ENCODE data around the gene SGMS1. TPM values are rescaled to one million over a fixed set of nuclear protein-coding genes. Genes with fewer than 3 reads are reported as not detected.

The SGMS1 gene
- total and polyA plus RNA-seq, 2 donors (not counting 1 experiment from before 2014, with no cell fraction given), result 10.0 to 43.5 TPM

DNA sequence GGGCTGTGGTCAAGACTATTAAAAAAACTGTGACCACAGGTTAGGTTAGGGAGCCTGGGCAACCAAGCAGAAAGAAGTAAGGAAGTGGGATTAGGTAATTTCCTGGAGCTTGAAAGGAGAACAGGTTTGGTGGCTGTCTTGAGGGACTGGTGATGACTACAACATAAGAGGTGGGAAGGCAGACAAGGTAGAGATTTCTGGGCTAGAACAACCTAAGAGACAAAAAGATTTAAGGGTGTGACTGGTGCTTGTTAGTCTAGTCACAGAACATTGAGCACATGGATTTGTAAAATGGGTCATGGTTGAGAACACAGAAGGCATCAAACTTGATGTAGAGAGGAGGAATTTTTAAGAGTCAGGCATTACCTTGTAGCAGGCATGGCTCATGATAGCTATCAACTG, 248.7 kb downstream of the SGMS1 start:
- Histone ChIP-seq H3K36me3 (replicated peaks in 1 of 2; ENCODE audit: control extremely low read depth in 1 of 2, control insufficient read depth in 1 of 2, extremely low read depth in 1 of 2, insufficient read depth in 2 of 2, low read length in 1 of 2) (peaks cover 0 to 5% of the 10 kb centered on the region in 2 experiments), H3K4me3 (ENCODE audit: control extremely low read depth in 1 of 5, extremely low read depth in 1 of 5, insufficient read depth in 1 of 5, low read depth in 2 of 5, low read length in 4 of 5) (no peak overlapping the region), H2AFZ (ENCODE audit: insufficient read depth, low read depth, low read length, poor library complexity, severe bottlenecking) (no peak overlapping the region), H3K9ac (ENCODE audit: low read length) (no peak overlapping the region), H3K79me2 (ENCODE audit: control insufficient read depth, insufficient read depth, low read length) (peaks cover 42% of the 10 kb centered on the region), H3K27me3 (replicated peaks in 1 of 4; ENCODE audit: control extremely low read depth in 1 of 4, control insufficient read depth in 3 of 4, insufficient read depth in 4 of 4, low read length in 3 of 4) (no peaks in the 10 kb centered on the region), H3K27ac (ENCODE audit: low read length in 2 of 2) (no peak overlapping the region), H4K20me1 (ENCODE audit: control insufficient read depth, insufficient read depth, low read length, poor library complexity, severe bottlenecking) (no peaks in the 10 kb centered on the region), H3K4me1 (ENCODE audit: control insufficient read depth in 2 of 2, insufficient read depth in 2 of 2, low read length in 2 of 2) (peaks cover 17 to 18% of the 10 kb centered on the region in 2 donors), H3K4me2 (replicated peaks; ENCODE audit: low read depth, low read length, poor library complexity, severe bottlenecking) (no peak overlapping the region), H3K9me3 (ENCODE audit: control extremely low read depth in 1 of 3, control insufficient read depth in 2 of 3, insufficient read depth in 1 of 3, low read length in 2 of 3) (peaks cover 0 to 2% (median 0%) of the 10 kb centered on the region in 3 donors)
- Mint-ChIP-seq H3K4me1 (peaks cover 15% of the 10 kb centered on the region), H3K4me3 (no peak overlapping the region), H3K27ac (no peak overlapping the region), H3K27me3 (no peaks in the 10 kb centered on the region), H3K9me3 (ENCODE audit: insufficient read depth) (no peaks in the 10 kb centered on the region)
- CTCF ChIA-PET, result no interaction called here
- ATAC-seq (ENCODE audit: low read depth) (no peak), DNase-seq (no peak)
- intact Hi-C loops (cut with micrococcal nuclease), result no loop called here
- TF ChIP-seq, protein P1, sequence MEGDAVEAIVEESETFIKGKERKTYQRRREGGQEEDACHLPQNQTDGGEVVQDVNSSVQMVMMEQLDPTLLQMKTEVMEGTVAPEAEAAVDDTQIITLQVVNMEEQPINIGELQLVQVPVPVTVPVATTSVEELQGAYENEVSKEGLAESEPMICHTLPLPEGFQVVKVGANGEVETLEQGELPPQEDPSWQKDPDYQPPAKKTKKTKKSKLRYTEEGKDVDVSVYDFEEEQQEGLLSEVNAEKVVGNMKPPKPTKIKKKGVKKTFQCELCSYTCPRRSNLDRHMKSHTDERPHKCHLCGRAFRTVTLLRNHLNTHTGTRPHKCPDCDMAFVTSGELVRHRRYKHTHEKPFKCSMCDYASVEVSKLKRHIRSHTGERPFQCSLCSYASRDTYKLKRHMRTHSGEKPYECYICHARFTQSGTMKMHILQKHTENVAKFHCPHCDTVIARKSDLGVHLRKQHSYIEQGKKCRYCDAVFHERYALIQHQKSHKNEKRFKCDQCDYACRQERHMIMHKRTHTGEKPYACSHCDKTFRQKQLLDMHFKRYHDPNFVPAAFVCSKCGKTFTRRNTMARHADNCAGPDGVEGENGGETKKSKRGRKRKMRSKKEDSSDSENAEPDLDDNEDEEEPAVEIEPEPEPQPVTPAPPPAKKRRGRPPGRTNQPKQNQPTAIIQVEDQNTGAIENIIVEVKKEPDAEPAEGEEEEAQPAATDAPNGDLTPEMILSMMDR (IDR thresholded peaks at IDR 0.05), result no peak
- no peak for TF ChIP-seq EZH2 (IDR thresholded peaks at IDR 0.05; ENCODE audit: borderline replicate concordance, insufficient read depth, low read depth, low read length, poor library complexity, severe bottlenecking)
- POLR2A ChIA-PET, result no interaction called here

GRCh38 chr10:50373821-50374501, 249.8 kb downstream of the SGMS1 start:
- Mint-ChIP-seq H3K4me3 (no peak overlapping the region), H3K27ac (no peak overlapping the region), H3K27me3 (no peaks in the 10 kb centered on the region), H3K9me3 (ENCODE audit: insufficient read depth) (no peaks in the 10 kb centered on the region), H3K4me1 (peaks cover 9% of the 10 kb centered on the region)
- no peak overlapping the region for H3K4me3 ChIP-seq (ENCODE audit: control extremely low read depth in 1 of 5, extremely low read depth in 1 of 5, insufficient read depth in 1 of 5, low read depth in 2 of 5, low read length in 4 of 5)
- ATAC-seq (ENCODE audit: low read depth), result no peak
- CTCF ChIA-PET, result no interaction called here
- H3K4me2 ChIP-seq (replicated peaks; ENCODE audit: low read depth, low read length, poor library complexity, severe bottlenecking), result no peak overlapping the region
- no peak overlapping the region for H2AFZ ChIP-seq (ENCODE audit: insufficient read depth, low read depth, low read length, poor library complexity, severe bottlenecking)
- POLR2A ChIA-PET, result no interaction called here
- H3K79me2 ChIP-seq (ENCODE audit: control insufficient read depth, insufficient read depth, low read length), result peaks cover 42% of the 10 kb centered on the region
- no peak for DNase-seq
- intact Hi-C loops (cut with micrococcal nuclease), result no loop called here
- H3K27ac ChIP-seq (ENCODE audit: low read length in 2 of 2), result no peak overlapping the region
- TF ChIP-seq, protein P1 (IDR thresholded peaks at IDR 0.05), result no peak
- no peak for TF ChIP-seq EZH2 (IDR thresholded peaks at IDR 0.05; ENCODE audit: borderline replicate concordance, insufficient read depth, low read depth, low read length, poor library complexity, severe bottlenecking)
- peaks cover 0 to 5% of the 10 kb centered on the region in 2 experiments for H3K36me3 ChIP-seq (replicated peaks in 1 of 2; ENCODE audit: control extremely low read depth in 1 of 2, control insufficient read depth in 1 of 2, extremely low read depth in 1 of 2, insufficient read depth in 2 of 2, low read length in 1 of 2)
- no peaks in the 10 kb centered on the region for H3K27me3 ChIP-seq (replicated peaks in 1 of 4; ENCODE audit: control extremely low read depth in 1 of 4, control insufficient read depth in 3 of 4, insufficient read depth in 4 of 4, low read length in 3 of 4)
- no peaks in the 10 kb centered on the region for H4K20me1 ChIP-seq (ENCODE audit: control insufficient read depth, insufficient read depth, low read length, poor library complexity, severe bottlenecking)
- no peak overlapping the region for H3K9ac ChIP-seq (ENCODE audit: low read length)
- peaks cover 0 to 2% (median 0%) of the 10 kb centered on the region in 3 donors for H3K9me3 ChIP-seq (ENCODE audit: control extremely low read depth in 1 of 3, control insufficient read depth in 2 of 3, insufficient read depth in 1 of 3, low read length in 2 of 3)
- 82% methylated on average over 1 of the region's 1 CpG for WGBS (ENCODE audit: insufficient coverage)
- peaks cover 11 to 12% of the 10 kb centered on the region in 2 donors for H3K4me1 ChIP-seq (ENCODE audit: control insufficient read depth in 2 of 2, insufficient read depth in 2 of 2, low read length in 2 of 2)
